Measurements from ENCODE around the gene REV3L.
"Not testable (repeated sequence)": the region's sequence is repeated elsewhere in the genome, so short reads cannot be mapped to it uniquely, and the experiment has no call there.

Gene REV3L

DNA sequence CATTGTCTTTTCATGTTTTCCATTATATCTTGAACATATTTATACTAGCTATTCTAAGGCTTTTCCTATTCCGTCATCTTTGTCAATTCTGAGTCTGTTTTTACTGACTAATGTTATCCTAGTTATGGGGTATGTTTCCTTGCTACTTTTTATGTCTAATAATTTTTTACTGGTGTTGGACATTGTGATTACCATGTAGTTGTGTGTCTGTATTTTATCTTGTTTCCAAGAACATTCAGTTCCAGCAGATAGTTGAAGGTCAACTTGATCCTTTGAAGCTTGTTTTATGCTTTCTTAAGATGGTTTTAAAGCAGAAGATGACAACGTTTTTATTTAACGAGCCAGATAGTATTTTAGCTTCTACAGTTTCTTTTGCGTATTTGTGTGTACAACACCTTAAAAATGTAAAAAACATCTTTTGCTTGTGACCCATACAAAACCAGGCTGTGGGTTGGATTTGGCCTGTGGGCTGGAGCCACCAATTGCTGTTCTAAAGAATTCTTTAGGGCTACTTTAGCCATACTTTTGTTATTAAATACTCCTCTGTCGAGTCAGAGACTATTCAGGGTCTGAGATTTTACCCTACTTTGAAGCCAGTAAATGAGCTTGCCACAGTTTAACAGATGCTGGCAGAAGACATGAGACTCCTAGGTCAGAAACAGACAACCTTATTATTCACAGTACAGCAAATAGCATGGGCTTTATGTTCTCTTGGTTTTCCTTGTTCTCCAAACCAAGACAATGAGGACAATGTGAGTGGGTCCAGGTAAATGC, 38.7 kb upstream of the REV3L start:
- Histone ChIP-seq H3K36me3 (ENCODE audit: control insufficient read depth, insufficient read depth, low read length) (no peaks in the 10 kb centered on the region), H3K79me2 (no peaks in the 10 kb centered on the region), H3K9me3 (ENCODE audit: control insufficient read depth, low read length) (no peaks in the 10 kb centered on the region), H3K27me3 (ENCODE audit: control insufficient read depth, insufficient read depth, low read length) (no peaks in the 10 kb centered on the region), H3K27ac (no peak overlapping the region), H3K4me3 (ENCODE audit: low read depth, low read length) (no peak overlapping the region), H3K4me2 (ENCODE audit: low read length) (no peak overlapping the region), H3K4me1 (no peaks in the 10 kb centered on the region), H3K9ac (no peak overlapping the region), H2AFZ (no peak overlapping the region)
- TF ChIP-seq, protein P1, sequence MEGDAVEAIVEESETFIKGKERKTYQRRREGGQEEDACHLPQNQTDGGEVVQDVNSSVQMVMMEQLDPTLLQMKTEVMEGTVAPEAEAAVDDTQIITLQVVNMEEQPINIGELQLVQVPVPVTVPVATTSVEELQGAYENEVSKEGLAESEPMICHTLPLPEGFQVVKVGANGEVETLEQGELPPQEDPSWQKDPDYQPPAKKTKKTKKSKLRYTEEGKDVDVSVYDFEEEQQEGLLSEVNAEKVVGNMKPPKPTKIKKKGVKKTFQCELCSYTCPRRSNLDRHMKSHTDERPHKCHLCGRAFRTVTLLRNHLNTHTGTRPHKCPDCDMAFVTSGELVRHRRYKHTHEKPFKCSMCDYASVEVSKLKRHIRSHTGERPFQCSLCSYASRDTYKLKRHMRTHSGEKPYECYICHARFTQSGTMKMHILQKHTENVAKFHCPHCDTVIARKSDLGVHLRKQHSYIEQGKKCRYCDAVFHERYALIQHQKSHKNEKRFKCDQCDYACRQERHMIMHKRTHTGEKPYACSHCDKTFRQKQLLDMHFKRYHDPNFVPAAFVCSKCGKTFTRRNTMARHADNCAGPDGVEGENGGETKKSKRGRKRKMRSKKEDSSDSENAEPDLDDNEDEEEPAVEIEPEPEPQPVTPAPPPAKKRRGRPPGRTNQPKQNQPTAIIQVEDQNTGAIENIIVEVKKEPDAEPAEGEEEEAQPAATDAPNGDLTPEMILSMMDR (IDR thresholded peaks at IDR 0.05), result no peak

DNA sequence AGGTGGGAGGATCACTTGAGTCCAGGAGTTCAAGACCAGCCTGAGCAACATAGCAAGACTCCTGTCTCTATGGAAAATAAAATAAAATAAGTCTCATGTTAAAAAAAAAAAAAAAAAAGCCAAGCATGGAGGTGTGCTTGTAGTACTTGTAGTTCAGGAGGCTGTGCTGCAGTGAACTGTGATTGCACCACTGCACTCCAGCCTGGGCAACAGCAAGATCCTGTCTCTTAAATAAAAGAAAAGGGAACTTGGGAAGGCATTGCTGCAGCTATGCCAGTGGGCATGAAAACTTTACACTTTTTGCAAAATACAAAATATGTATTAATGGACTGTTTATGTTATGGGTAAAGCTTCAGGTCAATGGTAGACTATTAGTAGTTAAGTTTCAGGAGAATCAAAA, 37.5 kb upstream of the REV3L start:
- Histone ChIP-seq H3K79me2 (no peaks in the 10 kb centered on the region), H2AFZ (no peak overlapping the region), H3K9ac (no peak overlapping the region), H3K4me2 (ENCODE audit: low read length) (no peak overlapping the region), H3K4me3 (ENCODE audit: low read depth, low read length) (no peak overlapping the region), H3K36me3 (ENCODE audit: control insufficient read depth, insufficient read depth, low read length) (no peaks in the 10 kb centered on the region), H3K27me3 (ENCODE audit: control insufficient read depth, insufficient read depth, low read length) (no peaks in the 10 kb centered on the region), H3K27ac (no peak overlapping the region), H3K9me3 (ENCODE audit: control insufficient read depth, low read length) (no peaks in the 10 kb centered on the region), H3K4me1 (no peaks in the 10 kb centered on the region)
- TF ChIP-seq, protein P1 (IDR thresholded peaks at IDR 0.05), result no peak

DNA sequence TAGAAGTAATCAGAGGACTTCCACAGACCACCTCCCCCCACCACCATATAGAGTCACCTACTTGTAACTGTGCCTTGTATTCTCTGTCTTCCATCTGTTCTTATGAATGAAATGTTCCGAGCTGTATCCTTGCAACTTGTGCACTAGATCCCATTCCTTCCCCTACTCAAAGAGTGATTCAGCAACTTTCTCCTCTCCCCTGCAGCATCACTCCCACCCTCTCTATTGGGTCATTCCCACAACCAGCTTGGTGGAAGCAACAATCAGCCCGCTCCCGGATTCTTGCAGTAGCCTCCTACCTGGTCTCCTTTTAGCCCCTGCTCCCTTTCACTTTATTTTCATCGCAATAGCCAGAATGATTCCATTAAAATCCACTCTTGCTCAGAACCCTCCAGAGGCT, 34.9 kb upstream of the REV3L start:
- Histone ChIP-seq H3K4me1 (peaks cover 2% of the 10 kb centered on the region), H3K4me2 (ENCODE audit: low read length) (no peak overlapping the region), H3K36me3 (ENCODE audit: control insufficient read depth, insufficient read depth, low read length) (no peaks in the 10 kb centered on the region), H3K9me3 (ENCODE audit: control insufficient read depth, low read length) (no peaks in the 10 kb centered on the region), H3K9ac (no peak overlapping the region), H3K4me3 (ENCODE audit: low read depth, low read length) (no peak overlapping the region), H3K79me2 (no peaks in the 10 kb centered on the region), H3K27ac (no peak overlapping the region), H2AFZ (no peak overlapping the region), H3K27me3 (ENCODE audit: control insufficient read depth, insufficient read depth, low read length) (no peaks in the 10 kb centered on the region)
- TF ChIP-seq, protein P1 (IDR thresholded peaks at IDR 0.05), result no peak

DNA sequence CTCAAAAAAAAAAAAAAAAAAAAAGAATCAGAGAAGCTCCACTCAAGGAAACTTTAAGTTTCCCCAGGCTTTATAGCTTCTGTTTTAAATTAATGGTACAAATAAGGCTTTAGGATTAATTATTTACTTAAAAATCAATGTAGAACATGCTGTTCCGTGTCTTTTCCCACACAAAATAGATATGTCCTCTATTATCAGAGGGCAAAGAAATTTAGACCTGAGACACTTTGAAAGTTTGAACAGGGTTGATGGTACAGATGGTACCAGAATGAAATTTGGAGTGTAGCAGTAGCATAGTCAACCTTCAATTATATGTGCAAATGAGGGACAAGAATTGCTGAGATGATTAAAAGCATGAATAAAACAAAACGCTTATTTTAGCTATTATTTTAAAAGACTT, 32.2 kb upstream of the REV3L start:
- Histone ChIP-seq H3K27ac (no peak overlapping the region), H3K4me2 (ENCODE audit: low read length) (no peak overlapping the region), H3K4me1 (peaks cover 2% of the 10 kb centered on the region), H3K9ac (no peak overlapping the region), H2AFZ (no peak overlapping the region), H3K9me3 (ENCODE audit: control insufficient read depth, low read length) (no peaks in the 10 kb centered on the region), H3K4me3 (ENCODE audit: low read depth, low read length) (no peak overlapping the region), H3K79me2 (no peaks in the 10 kb centered on the region), H3K27me3 (ENCODE audit: control insufficient read depth, insufficient read depth, low read length) (no peaks in the 10 kb centered on the region), H3K36me3 (ENCODE audit: control insufficient read depth, insufficient read depth, low read length) (no peaks in the 10 kb centered on the region)
- TF ChIP-seq, protein P1 (IDR thresholded peaks at IDR 0.05), result no peak

DNA sequence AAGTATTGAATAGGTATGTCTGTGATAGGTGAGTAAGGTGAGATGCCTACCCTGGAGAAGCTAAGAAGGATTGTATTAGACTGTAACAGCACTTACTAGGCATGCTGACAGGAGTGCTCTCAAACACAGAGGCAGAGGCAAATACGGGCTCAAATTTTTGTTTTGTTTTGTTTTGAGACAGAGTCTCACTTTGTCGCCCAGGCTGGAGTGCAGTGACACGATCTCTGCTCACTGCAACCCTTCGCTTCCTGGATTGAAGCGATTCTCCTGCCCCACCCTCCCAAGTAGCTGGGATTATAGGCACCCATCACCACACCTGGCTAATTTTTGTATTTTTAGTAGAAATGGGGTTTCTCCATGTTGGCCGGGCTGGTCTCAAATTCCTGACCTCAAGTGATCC, 31.5 kb upstream of the REV3L start:
- not testable (repeated sequence) for H3K79me2 ChIP-seq; H3K9ac ChIP-seq; H3K27me3 ChIP-seq (ENCODE audit: control insufficient read depth, insufficient read depth, low read length); H3K4me3 ChIP-seq (ENCODE audit: low read depth, low read length); H3K4me2 ChIP-seq (ENCODE audit: low read length); H3K9me3 ChIP-seq (ENCODE audit: control insufficient read depth, low read length); H2AFZ ChIP-seq; H3K4me1 ChIP-seq; H3K27ac ChIP-seq; H3K36me3 ChIP-seq (ENCODE audit: control insufficient read depth, insufficient read depth, low read length)

DNA sequence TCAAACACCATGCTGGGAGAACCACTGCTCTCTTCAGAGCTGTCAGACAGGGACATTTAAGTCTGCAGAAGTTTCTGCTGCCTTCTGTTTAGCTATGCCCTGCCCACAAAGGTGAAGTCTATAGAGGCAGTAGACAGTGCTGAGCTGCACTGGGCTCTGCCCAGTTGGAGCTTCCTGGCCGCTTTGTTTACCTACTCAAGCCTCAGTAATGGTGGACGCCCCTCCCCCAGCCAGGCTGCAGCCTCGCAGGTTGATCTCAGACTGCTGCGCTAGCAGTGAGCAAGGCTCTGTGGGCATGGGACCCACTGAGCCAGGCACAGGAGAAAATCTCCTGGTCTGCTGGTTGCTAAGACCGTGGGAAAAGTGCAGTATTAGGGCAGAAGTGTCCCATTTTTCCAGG, 24.2 kb upstream of the REV3L start:
- H3K4me2 ChIP-seq (ENCODE audit: low read length); H2AFZ ChIP-seq; H3K36me3 ChIP-seq (ENCODE audit: control insufficient read depth, insufficient read depth, low read length); H3K4me1 ChIP-seq; H3K79me2 ChIP-seq; H3K27me3 ChIP-seq (ENCODE audit: control insufficient read depth, insufficient read depth, low read length); H3K27ac ChIP-seq; H3K9me3 ChIP-seq (ENCODE audit: control insufficient read depth, low read length); H3K4me3 ChIP-seq (ENCODE audit: low read depth, low read length); H3K9ac ChIP-seq: not testable (repeated sequence)

DNA sequence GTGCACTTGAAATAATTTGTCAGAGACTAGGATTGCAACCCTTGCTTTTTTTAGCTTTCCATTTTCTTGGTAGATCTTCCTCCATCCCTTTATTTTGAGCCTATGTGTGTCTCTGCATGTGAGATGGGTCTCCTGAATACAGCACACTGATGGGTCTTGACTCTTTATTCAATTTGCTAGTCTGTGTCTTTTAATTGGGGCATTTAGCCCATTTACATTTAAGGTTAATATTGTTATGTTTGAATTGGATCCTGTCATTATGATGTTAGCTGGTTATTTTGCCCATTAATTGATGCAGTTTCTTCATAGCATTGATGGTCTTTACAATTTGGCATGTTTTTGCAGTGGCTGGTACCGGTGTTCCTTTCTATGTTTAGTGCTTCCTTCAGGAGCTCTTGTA, 22.5 kb upstream of the REV3L start:
- H2AFZ ChIP-seq; H3K4me2 ChIP-seq (ENCODE audit: low read length); H3K27ac ChIP-seq; H3K9ac ChIP-seq; H3K9me3 ChIP-seq (ENCODE audit: control insufficient read depth, low read length); H3K4me1 ChIP-seq; H3K36me3 ChIP-seq (ENCODE audit: control insufficient read depth, insufficient read depth, low read length); H3K27me3 ChIP-seq (ENCODE audit: control insufficient read depth, insufficient read depth, low read length); H3K4me3 ChIP-seq (ENCODE audit: low read depth, low read length): not testable (repeated sequence)
- peaks cover 10% of the 10 kb centered on the region for H3K79me2 ChIP-seq
